Measurements from ENCODE around the gene KLC1.

The KLC1 gene

GRCh38 chr14:103737432-103738045 lies 108.5 kb downstream of the KLC1 start:
- CTCF ChIA-PET = interaction anchor here (0.9 to 2.1 kb wide), 3 partner anchors 9 to 72 kb away, joined by 3 to 6 read pairs (median 3); no protein-coding TSS in a partner anchor
- POLR2A ChIA-PET = no interaction called here
- no peak for TF ChIP-seq CTCF (IDR thresholded peaks at IDR 0.05; ENCODE audit: control extremely low read depth, extremely low read depth, low read depth, missing control alignments)
- DNase-seq (ENCODE audit: extremely low spot score) = no peak

- ChIA-PET CTCF (no interaction called here), POLR2A (no interaction called here)
- TF ChIP-seq CTCF (IDR thresholded peaks at IDR 0.05; ENCODE audit: control extremely low read depth, extremely low read depth, low read depth, missing control alignments) = no peak
- no peak for DNase-seq (ENCODE audit: extremely low spot score)
Measured at GRCh38 chr14:103738166-103738565, 109.2 kb downstream of the KLC1 start.

- ChIA-PET POLR2A (no interaction called here), CTCF (interaction anchor here (1.5 kb wide), 1 partner anchor 70 kb away, joined by 3 read pairs; no protein-coding TSS in a partner anchor)
- DNase-seq (ENCODE audit: extremely low spot score) = no peak
Measured at GRCh38 chr14:103738701-103739451, 109.9 kb downstream of the KLC1 start.

GRCh38 chr14:103739466-103739792 lies 110.4 kb downstream of the KLC1 start:
- no peak for DNase-seq (ENCODE audit: extremely low spot score)
- ChIA-PET CTCF (interaction anchor here (1.5 to 1.8 kb wide), 2 partner anchors 11 to 69 kb away, joined by 3 read pairs; no protein-coding TSS in a partner anchor), POLR2A (no interaction called here)
- TF ChIP-seq CTCF (IDR thresholded peaks at IDR 0.05; ENCODE audit: control extremely low read depth, extremely low read depth, low read depth, missing control alignments) = no peak

More at GRCh38 chr14:103738701-103739451, 109.9 kb downstream of the KLC1 start:
- no peak for TF ChIP-seq CTCF (IDR thresholded peaks at IDR 0.05; ENCODE audit: control extremely low read depth, extremely low read depth, low read depth, missing control alignments)

- no peak for DNase-seq (ENCODE audit: extremely low spot score)
- POLR2A ChIA-PET = no interaction called here
- CTCF ChIA-PET = interaction anchor here (1.5 to 1.8 kb wide), 2 partner anchors 10 to 68 kb away, joined by 3 read pairs; no protein-coding TSS in a partner anchor
- no peak for TF ChIP-seq CTCF (IDR thresholded peaks at IDR 0.05; ENCODE audit: control extremely low read depth, extremely low read depth, low read depth, missing control alignments)
Measured at GRCh38 chr14:103739793-103740501, 110.9 kb downstream of the KLC1 start.

- no peak for DNase-seq (ENCODE audit: extremely low spot score)
- TF ChIP-seq CTCF (IDR thresholded peaks at IDR 0.05; ENCODE audit: control extremely low read depth, extremely low read depth, low read depth, missing control alignments) = no peak
- POLR2A ChIA-PET = no interaction called here
- CTCF ChIA-PET = interaction anchor here (1.5 to 1.8 kb wide), 2 partner anchors 9 to 16 kb away, joined by 3 read pairs; no protein-coding TSS in a partner anchor
Measured at GRCh38 chr14:103740991-103741689, 112.1 kb downstream of the KLC1 start.

Data from GM10248 (cell line).